ENCODE data around the gene MDC1.

Gene MDC1

GRCh38 chr6:30684386-30685156, 32.5 kb downstream of the MDC1 start:
- DNase-seq (ENCODE audit: low read depth), result peak; percentile 71
- H3K4me3 ChIP-seq (ENCODE audit: low read depth, low read length), result peak overlapping the region; percentile 96
- no peak for TF ChIP-seq CTCF (IDR thresholded peaks at IDR 0.05; ENCODE audit: insufficient read depth, low read depth, low read length, missing control alignments)

GRCh38 chr6:30683980-30684338, 33.1 kb downstream of the MDC1 start:
- peak overlapping the region; percentile 96 for H3K4me3 ChIP-seq (ENCODE audit: low read depth, low read length)
- no peak for DNase-seq (ENCODE audit: low read depth)
- no peak for TF ChIP-seq CTCF (IDR thresholded peaks at IDR 0.05; ENCODE audit: insufficient read depth, low read depth, low read length, missing control alignments)

GRCh38 chr6:30683183-30683979, 33.7 kb downstream of the MDC1 start:
- no peak for TF ChIP-seq CTCF (IDR thresholded peaks at IDR 0.05; ENCODE audit: insufficient read depth, low read depth, low read length, missing control alignments)
- peak overlapping the region; percentile 96 for H3K4me3 ChIP-seq (ENCODE audit: low read depth, low read length)
- DNase-seq (ENCODE audit: low read depth), result no peak

- TF ChIP-seq CTCF (IDR thresholded peaks at IDR 0.05; ENCODE audit: insufficient read depth, low read depth, low read length, missing control alignments), result no peak
Measured at GRCh38 chr6:30682143-30683117, 34.7 kb downstream of the MDC1 start.

GRCh38 chr6:30681766-30682142, 35.3 kb downstream of the MDC1 start:
- peak; percentile 36 for DNase-seq (ENCODE audit: low read depth)
- peak overlapping the region; percentile 96 for H3K4me3 ChIP-seq (ENCODE audit: low read depth, low read length)

More at GRCh38 chr6:30682143-30683117, 34.7 kb downstream of the MDC1 start:
- H3K4me3 ChIP-seq (ENCODE audit: low read depth, low read length), result peak overlapping the region; percentile 96
- peak; percentile 95 for DNase-seq (ENCODE audit: low read depth)

More at GRCh38 chr6:30681766-30682142, 35.3 kb downstream of the MDC1 start:
- no peak for TF ChIP-seq CTCF (IDR thresholded peaks at IDR 0.05; ENCODE audit: insufficient read depth, low read depth, low read length, missing control alignments)

Measured in GM12865 (cell line).